Urinary bladder (tissue), 4 donors: ENCODE results near the gene DDHD1. TPM values are rescaled to one million over a fixed set of nuclear protein-coding genes. Genes with fewer than 3 reads are reported as not detected.

Experiments used
- DNase-seq: peaks from one replicate; pipeline ENCODE4 v3.0.0-alpha.2; 2015; ENCODE audit errors: extremely low spot score
- H3K27ac ChIP-seq: one replicate; pipeline ENCODE4 v1.5.1; 2013; ENCODE audit warnings: low read depth, mild to moderate bottlenecking, moderate library complexity
- H3K36me3 ChIP-seq: one replicate; pipeline ENCODE4 v1.6.1; 2013; ENCODE audit warnings: mild to moderate bottlenecking, moderate library complexity; ENCODE audit not compliant: insufficient read depth
- H3K4me1 ChIP-seq: one replicate; pipeline ENCODE4 v1.6.1; 2013; ENCODE audit warnings: mild to moderate bottlenecking, moderate library complexity; ENCODE audit not compliant: insufficient read depth
- H3K4me3 ChIP-seq: one replicate; pipeline ENCODE4 v1.5.1; 2013; ENCODE audit warnings: low read depth, low read length
- WGBS: extraction: QIAGEN DNeasy Blood & Tissue Kit; methylation state at CpG from one replicate; pipeline ENCODE4 v1.1.7; 2013; 5-methylcytosine and 5-hydroxymethylcytosine counted together
- polyA plus RNA-seq: library from polyadenylated mRNA; stranded (reverse); fragments of 200-250 nt; gene quantifications from one replicate; pipeline ENCODE4 v1.2.3, GENCODE V29; 2013
- total RNA-seq: library from RNA; depleted of rRNA; stranded (reverse); fragments of >200 nt; gene quantifications from one replicate; pipeline ENCODE4 v1.2.3, GENCODE V29; 2014
- donor health status: healthy with polysubstance abuse.
- donor health status: healthy.

DDHD1 gene
- total and polyA plus RNA-seq, 2 donors, result 5.4 to 71.1 TPM

- H3K36me3 ChIP-seq, result no peaks in the 10 kb centered on the region
- no peak for DNase-seq
- no peak overlapping the region for H3K27ac ChIP-seq
- no peak overlapping the region for H3K4me3 ChIP-seq
- H3K4me1 ChIP-seq, result no peaks in the 10 kb centered on the region
- 55% methylated on average over 4 of the region's 4 CpGs for WGBS
Observed at GRCh38 chr14:53174918-53175317, 21.8 kb upstream of the DDHD1 start.

- WGBS, result 92% methylated on average over 9 of the region's 9 CpGs
- DNase-seq, result no peak
- H3K4me1 ChIP-seq, result peaks cover 1% of the 10 kb centered on the region
Observed at GRCh38 chr14:53168786-53169185, 15.7 kb upstream of the DDHD1 start.

GRCh38 chr14:53167602-53168328 lies 14.6 kb upstream of the DDHD1 start:
- H3K27ac ChIP-seq, result peak overlapping the region; percentile 64

More at GRCh38 chr14:53168786-53169185, 15.7 kb upstream of the DDHD1 start:
- H3K27ac ChIP-seq, result no peak overlapping the region
- no peak overlapping the region for H3K4me3 ChIP-seq
- H3K36me3 ChIP-seq, result no peaks in the 10 kb centered on the region

GRCh38 chr14:53161758-53162435 lies 8.8 kb upstream of the DDHD1 start:
- WGBS, result 95% methylated on average over 2 of the region's 2 CpGs
- H3K36me3 ChIP-seq, result no peaks in the 10 kb centered on the region
- DNase-seq, result no peak

More at GRCh38 chr14:53167602-53168328, 14.6 kb upstream of the DDHD1 start:
- no peak for DNase-seq
- WGBS, result 61% methylated on average over 4 of the region's 4 CpGs
- peaks cover 1% of the 10 kb centered on the region for H3K4me1 ChIP-seq
- H3K4me3 ChIP-seq, result no peak overlapping the region
- H3K36me3 ChIP-seq, result no peaks in the 10 kb centered on the region

GRCh38 chr14:53156238-53156637 lies 3.1 kb upstream of the DDHD1 start:
- no peaks in the 10 kb centered on the region for H3K4me1 ChIP-seq
- no peak overlapping the region for H3K4me3 ChIP-seq
- H3K27ac ChIP-seq, result no peak overlapping the region
- H3K36me3 ChIP-seq, result no peaks in the 10 kb centered on the region
- WGBS, result 90% methylated on average over 4 of the region's 4 CpGs
- DNase-seq, result no peak

More at GRCh38 chr14:53161758-53162435, 8.8 kb upstream of the DDHD1 start:
- Histone ChIP-seq H3K27ac (no peak overlapping the region), H3K4me1 (no peaks in the 10 kb centered on the region), H3K4me3 (no peak overlapping the region)

- WGBS, result 86% methylated on average over 4 of the region's 4 CpGs
- Histone ChIP-seq H3K4me3 (peak overlapping the region; percentile 73), H3K27ac (peak overlapping the region; percentile 94), H3K36me3 (no peaks in the 10 kb centered on the region), H3K4me1 (peaks cover 2% of the 10 kb centered on the region)
- DNase-seq, result no peak
Observed at GRCh38 chr14:53153702-53154112, 584 bp upstream of the DDHD1 start.

GRCh38 chr14:53152184-53152886 lies 788 bp downstream of the DDHD1 start:
- under 1% methylated on average over 73 of the region's 73 CpGs for WGBS

GRCh38 chr14:53151523-53152183 lies 1.5 kb downstream of the DDHD1 start:
- peak overlapping the region; percentile 73 for H3K4me3 ChIP-seq
- no peaks in the 10 kb centered on the region for H3K36me3 ChIP-seq
- peak overlapping the region; percentile 94 for H3K27ac ChIP-seq
- no peak for DNase-seq
- peaks cover 2% of the 10 kb centered on the region for H3K4me1 ChIP-seq
- 3% methylated on average over 25 of the region's 25 CpGs for WGBS

More at GRCh38 chr14:53152184-53152886, 788 bp downstream of the DDHD1 start:
- no peak for DNase-seq
- H3K36me3 ChIP-seq, result no peaks in the 10 kb centered on the region
- H3K4me1 ChIP-seq, result peaks cover 2% of the 10 kb centered on the region
- peak overlapping the region; percentile 94 for H3K27ac ChIP-seq
- peak overlapping the region; percentile 73 for H3K4me3 ChIP-seq

GRCh38 chr14:53149668-53150316 lies 3.3 kb downstream of the DDHD1 start:
- H3K27ac ChIP-seq, result no peak overlapping the region
- H3K36me3 ChIP-seq, result no peaks in the 10 kb centered on the region
- 92% methylated on average over 4 of the region's 4 CpGs for WGBS
- H3K4me3 ChIP-seq, result no peak overlapping the region
- DNase-seq, result no peak
- peaks cover 2% of the 10 kb centered on the region for H3K4me1 ChIP-seq

GRCh38 chr14:53148671-53149070 lies 4.5 kb downstream of the DDHD1 start:
- no peak for DNase-seq
- Histone ChIP-seq H3K4me3 (no peak overlapping the region), H3K4me1 (peaks cover 2% of the 10 kb centered on the region), H3K27ac (no peak overlapping the region), H3K36me3 (no peaks in the 10 kb centered on the region)

- no peak overlapping the region for H3K27ac ChIP-seq
- 89% methylated on average over 2 of the region's 2 CpGs for WGBS
- peaks cover 2% of the 10 kb centered on the region for H3K4me1 ChIP-seq
- DNase-seq, result no peak
- H3K4me3 ChIP-seq, result no peak overlapping the region
- H3K36me3 ChIP-seq, result no peaks in the 10 kb centered on the region
Observed at GRCh38 chr14:53147893-53148292, 5.2 kb downstream of the DDHD1 start.

- WGBS, result 92% methylated on average over 2 of the region's 2 CpGs
- no peak overlapping the region for H3K4me3 ChIP-seq
- peaks cover 2% of the 10 kb centered on the region for H3K4me1 ChIP-seq
- no peak for DNase-seq
- H3K36me3 ChIP-seq, result no peaks in the 10 kb centered on the region
- H3K27ac ChIP-seq, result no peak overlapping the region
Observed at GRCh38 chr14:53147208-53147607, 5.9 kb downstream of the DDHD1 start.

- H3K4me1 ChIP-seq, result peaks cover 2% of the 10 kb centered on the region
- H3K4me3 ChIP-seq, result no peak overlapping the region
- H3K36me3 ChIP-seq, result no peaks in the 10 kb centered on the region
- H3K27ac ChIP-seq, result no peak overlapping the region
- WGBS, result 97% methylated on average over 3 of the region's 3 CpGs
- no peak for DNase-seq
Observed at GRCh38 chr14:53146739-53147138, 6.4 kb downstream of the DDHD1 start.
